MCF 10A (cell line): ENCODE measurements around the gene DNAH6. TPM values are rescaled to one million over a fixed set of nuclear protein-coding genes. Genes with fewer than 3 reads are reported as not detected.

ENCODE experiments used
- BruUV-seq: library from RNA; stranded (reverse); fragments of 400-500 nt; replicated peaks from 2 replicates; lab custom pipeline; 2021; lab: Mats Ljungman, UMichigan
- CTCF ChIA-PET: fragments of 300-600 bp; sonication (Branson Sonifier 250); formaldehyde crosslinking; extraction: SDS; loops from one replicate; lab custom pipeline; 2021; ENCODE audit warnings: antibody characterized with exemption, inconsistent platforms; lab: Yijun Ruan, JAX
- POLR2A ChIA-PET: fragments of 300-600, 350-650 bp; sonication (Branson Sonifier 250); formaldehyde crosslinking; extraction: SDS; loops from one replicate; lab custom pipeline; 2020; ENCODE audit warnings: antibody characterized with exemption, inconsistent platforms; lab: Yijun Ruan, JAX
- DNase-seq: peaks from one replicate; pipeline ENCODE4 v3.0.0-alpha.2; 2018; ENCODE audit not compliant: unreplicated experiment
- H3K27ac Mint-ChIP-seq: one replicate; pipeline ENCODE4 v1.8.0; 2022; ENCODE audit warnings: mild to moderate bottlenecking, low read depth, mixed read lengths; ENCODE audit not compliant: unreplicated experiment
- H3K27me3 Mint-ChIP-seq: one replicate; pipeline ENCODE4 v1.8.0; 2022; ENCODE audit warnings: mixed read lengths; ENCODE audit not compliant: insufficient read depth, unreplicated experiment
- H3K36me3 Mint-ChIP-seq: one replicate; pipeline ENCODE4 v1.8.0; 2022; ENCODE audit warnings: mild to moderate bottlenecking, moderate library complexity, mixed read lengths; ENCODE audit not compliant: insufficient read depth, unreplicated experiment
- H3K4me1 Mint-ChIP-seq: one replicate; pipeline ENCODE4 v1.8.0; 2022; ENCODE audit warnings: mixed read lengths; ENCODE audit not compliant: insufficient read depth, unreplicated experiment
- H3K4me3 Mint-ChIP-seq: one replicate; pipeline ENCODE4 v1.8.0; 2022; ENCODE audit warnings: mild to moderate bottlenecking, moderate library complexity, mixed read lengths; ENCODE audit not compliant: unreplicated experiment
- H3K9me3 Mint-ChIP-seq: one replicate; pipeline ENCODE4 v1.8.0; 2022; ENCODE audit warnings: mixed read lengths; ENCODE audit not compliant: unreplicated experiment
- CTCF ChIP-seq: fragments of 200-600 bp; IDR thresholded peaks from one replicate; pipeline ENCODE4 v1.8.0; 2022; ENCODE audit warnings: antibody characterized with exemption, mild to moderate bottlenecking; ENCODE audit not compliant: unreplicated experiment
- intact Hi-C: fragments of 100-400 bp; cut with micrococcal nuclease; formaldehyde crosslinking; loops from 2 replicates; pipeline ENCODE4 v1.14.1; 2022
- total RNA-seq: library from RNA; stranded (reverse); gene quantifications from 2 replicates; pipeline ENCODE4 v1.2.3, GENCODE V29; 2022

The DNAH6 gene
- total RNA-seq, 1 experiment from 2014 or later: 0.14 TPM

DNA sequence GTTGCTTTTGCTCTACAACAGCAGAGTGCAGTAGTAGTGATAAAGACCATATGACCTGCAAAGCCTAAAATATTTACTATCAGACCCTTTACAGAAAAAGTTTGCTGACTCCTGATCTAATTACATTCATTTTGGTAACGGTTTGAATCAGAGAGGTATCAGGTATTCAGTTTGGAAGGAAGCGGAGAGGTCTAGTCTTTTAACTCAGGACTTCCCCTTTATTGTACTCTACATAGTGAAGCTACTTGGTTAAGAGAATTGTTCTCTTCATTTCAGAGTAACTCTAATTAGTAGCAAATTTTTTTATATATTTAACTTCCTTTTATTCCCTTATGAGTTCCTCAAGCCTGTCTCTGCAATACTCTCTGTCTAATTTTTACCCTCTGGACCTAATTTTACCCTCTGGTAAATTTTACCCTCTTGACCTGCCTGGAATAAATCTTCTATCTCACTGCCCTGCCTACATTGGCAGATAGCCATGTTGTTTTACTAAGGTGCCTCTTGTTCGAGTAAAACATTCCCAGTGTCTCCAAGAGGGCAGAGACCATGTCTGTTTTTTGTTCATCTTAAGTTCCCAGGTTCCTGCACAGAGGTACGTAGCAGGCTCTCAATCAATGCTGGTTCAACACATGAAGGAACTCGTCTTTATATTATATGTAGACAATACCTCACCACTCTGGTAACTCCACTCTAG lies 170.6 kb downstream of the DNAH6 start:
- Mint-ChIP-seq H3K4me3 (no peak overlapping the region), H3K36me3 (peaks cover 5% of the 10 kb centered on the region), H3K27me3 (no peaks in the 10 kb centered on the region), H3K9me3 (no peaks in the 10 kb centered on the region), H3K4me1 (peaks cover 5% of the 10 kb centered on the region), H3K27ac (no peak overlapping the region)
- CTCF ChIA-PET: interaction anchor here (0.6 kb wide), 1 partner anchor 176 kb away, joined by 3 read pairs; no protein-coding TSS in a partner anchor
- BruUV-seq: no TSS peak
- POLR2A ChIA-PET: interaction anchor here (0.7 kb wide), 1 partner anchor 84 kb away, joined by 3 read pairs; no protein-coding TSS in a partner anchor
- intact Hi-C loops: no loop called here
- peak; percentile 5 for DNase-seq
- TF ChIP-seq CTCF: no peak

DNA sequence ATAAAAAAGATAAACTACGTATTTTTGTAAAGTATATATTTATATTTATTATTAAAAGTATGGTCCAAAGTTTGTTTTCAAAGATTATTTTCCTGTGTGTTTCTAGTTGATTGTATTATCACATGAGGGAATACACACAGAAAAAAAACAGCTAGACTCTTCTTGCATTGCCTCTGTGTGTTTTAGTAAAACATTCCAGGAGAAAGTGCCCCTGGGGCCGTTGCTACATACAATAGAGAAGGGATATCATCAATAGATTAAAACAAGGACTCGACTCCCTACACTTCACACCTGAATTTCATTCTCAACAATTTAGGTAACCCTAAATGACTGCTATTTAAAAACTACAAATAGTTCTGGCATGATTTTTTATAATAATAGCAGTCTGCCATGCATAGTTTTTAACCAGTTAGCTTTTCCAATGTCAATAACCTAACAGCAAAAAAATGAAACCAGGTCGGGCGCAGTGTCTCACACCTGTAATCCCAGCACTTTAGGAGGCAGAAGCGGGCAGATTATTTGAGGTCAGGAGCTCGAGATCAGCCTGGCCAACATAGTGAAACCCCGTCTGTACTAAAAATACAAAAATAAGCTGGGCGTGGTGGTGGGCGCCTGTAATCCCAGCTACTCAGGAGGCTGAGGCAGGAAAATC lies 171.3 kb downstream of the DNAH6 start:
- intact Hi-C loops: no loop called here
- BruUV-seq: no TSS peak
- no peak overlapping the region for H3K27ac Mint-ChIP-seq
- H3K36me3 Mint-ChIP-seq: peaks cover 5% of the 10 kb centered on the region
- ChIA-PET POLR2A (interaction anchor here (0.7 kb wide), 1 partner anchor 85 kb away, joined by 3 read pairs; no protein-coding TSS in a partner anchor), CTCF (interaction anchor here (0.6 kb wide), 3 partner anchors 11 to 180 kb away, joined by 3 to 4 read pairs (median 3); no protein-coding TSS in a partner anchor)
- no peaks in the 10 kb centered on the region for H3K9me3 Mint-ChIP-seq
- DNase-seq: no peak
- H3K27me3 Mint-ChIP-seq: no peaks in the 10 kb centered on the region
- H3K4me3 Mint-ChIP-seq: no peak overlapping the region
- peaks cover 5% of the 10 kb centered on the region for H3K4me1 Mint-ChIP-seq
- no peak for TF ChIP-seq CTCF

DNA sequence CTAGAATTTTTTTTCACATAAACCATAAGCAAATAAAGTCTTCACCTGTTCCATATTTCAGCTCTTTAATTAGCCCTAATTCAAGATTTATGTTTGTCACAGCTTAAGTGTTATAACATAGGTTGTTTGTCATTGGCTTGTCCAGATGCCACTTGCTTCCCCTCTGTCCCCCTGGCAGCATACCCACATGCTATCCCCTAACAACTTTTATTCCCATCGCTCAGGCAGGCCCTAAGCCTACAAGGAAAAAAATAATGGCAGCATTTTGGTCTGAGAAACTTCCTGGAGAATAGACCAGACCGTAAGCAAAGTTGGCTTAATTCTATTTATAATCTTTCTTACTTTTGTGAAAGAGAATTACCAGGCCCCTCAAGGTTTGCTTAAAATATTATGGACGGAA lies 173.9 kb downstream of the DNAH6 start:
- Mint-ChIP-seq H3K9me3 (no peaks in the 10 kb centered on the region), H3K4me3 (no peak overlapping the region)

More for the DNA sequence above, 173.9 kb downstream of the DNAH6 start:
- CTCF ChIA-PET: no interaction called here
- no peak for TF ChIP-seq CTCF
- Mint-ChIP-seq H3K4me1 (peaks cover 5% of the 10 kb centered on the region), H3K27me3 (no peaks in the 10 kb centered on the region), H3K27ac (no peak overlapping the region), H3K36me3 (no peaks in the 10 kb centered on the region)
- POLR2A ChIA-PET: no interaction called here
- no peak for DNase-seq
- intact Hi-C loops: no loop called here
- BruUV-seq: no TSS peak
